ENCODE results near the gene DAPK1.

DNA sequence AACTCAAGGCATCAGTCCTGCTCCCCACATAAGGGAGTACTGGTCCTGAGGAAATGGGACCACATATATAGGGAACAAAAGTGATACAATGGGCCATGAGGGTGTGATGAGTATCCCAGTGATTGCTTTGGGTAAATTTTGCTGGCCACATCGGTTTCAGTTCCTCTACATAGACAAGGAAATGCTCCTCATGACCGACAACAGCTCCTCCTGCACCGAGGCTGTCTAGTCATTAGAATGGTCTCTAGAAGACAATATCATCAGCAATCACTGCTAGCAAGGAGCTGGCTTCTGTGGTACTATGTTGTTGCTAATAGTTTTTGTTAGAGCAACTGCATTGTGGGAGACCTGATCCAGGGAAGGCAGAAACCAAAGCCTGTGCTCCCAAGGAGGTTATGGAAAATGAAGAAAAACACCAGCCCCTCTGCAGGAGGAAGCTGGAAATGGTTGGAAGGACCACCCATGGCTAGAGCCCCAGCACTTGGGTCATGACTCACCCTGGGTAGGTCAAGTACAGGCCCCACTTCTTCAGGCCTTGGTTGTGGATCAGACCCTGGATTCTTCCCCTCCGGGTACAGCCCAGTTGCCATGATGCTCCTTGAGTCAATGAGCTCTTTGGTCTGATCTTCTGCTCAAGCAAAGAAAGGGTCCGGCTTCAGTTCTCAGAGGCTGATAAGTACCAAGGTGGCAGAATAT is 224.9 kb downstream of the DAPK1 start:
- TF ChIP-seq, protein P1, sequence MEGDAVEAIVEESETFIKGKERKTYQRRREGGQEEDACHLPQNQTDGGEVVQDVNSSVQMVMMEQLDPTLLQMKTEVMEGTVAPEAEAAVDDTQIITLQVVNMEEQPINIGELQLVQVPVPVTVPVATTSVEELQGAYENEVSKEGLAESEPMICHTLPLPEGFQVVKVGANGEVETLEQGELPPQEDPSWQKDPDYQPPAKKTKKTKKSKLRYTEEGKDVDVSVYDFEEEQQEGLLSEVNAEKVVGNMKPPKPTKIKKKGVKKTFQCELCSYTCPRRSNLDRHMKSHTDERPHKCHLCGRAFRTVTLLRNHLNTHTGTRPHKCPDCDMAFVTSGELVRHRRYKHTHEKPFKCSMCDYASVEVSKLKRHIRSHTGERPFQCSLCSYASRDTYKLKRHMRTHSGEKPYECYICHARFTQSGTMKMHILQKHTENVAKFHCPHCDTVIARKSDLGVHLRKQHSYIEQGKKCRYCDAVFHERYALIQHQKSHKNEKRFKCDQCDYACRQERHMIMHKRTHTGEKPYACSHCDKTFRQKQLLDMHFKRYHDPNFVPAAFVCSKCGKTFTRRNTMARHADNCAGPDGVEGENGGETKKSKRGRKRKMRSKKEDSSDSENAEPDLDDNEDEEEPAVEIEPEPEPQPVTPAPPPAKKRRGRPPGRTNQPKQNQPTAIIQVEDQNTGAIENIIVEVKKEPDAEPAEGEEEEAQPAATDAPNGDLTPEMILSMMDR (IDR thresholded peaks at IDR 0.05): no peak
- TF ChIP-seq, protein P2, sequence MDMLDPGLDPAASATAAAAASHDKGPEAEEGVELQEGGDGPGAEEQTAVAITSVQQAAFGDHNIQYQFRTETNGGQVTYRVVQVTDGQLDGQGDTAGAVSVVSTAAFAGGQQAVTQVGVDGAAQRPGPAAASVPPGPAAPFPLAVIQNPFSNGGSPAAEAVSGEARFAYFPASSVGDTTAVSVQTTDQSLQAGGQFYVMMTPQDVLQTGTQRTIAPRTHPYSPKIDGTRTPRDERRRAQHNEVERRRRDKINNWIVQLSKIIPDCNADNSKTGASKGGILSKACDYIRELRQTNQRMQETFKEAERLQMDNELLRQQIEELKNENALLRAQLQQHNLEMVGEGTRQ (IDR thresholded peaks at IDR 0.05; ENCODE audit: borderline replicate concordance, low read depth, low read length): no peak
- TF ChIP-seq, protein P3, sequence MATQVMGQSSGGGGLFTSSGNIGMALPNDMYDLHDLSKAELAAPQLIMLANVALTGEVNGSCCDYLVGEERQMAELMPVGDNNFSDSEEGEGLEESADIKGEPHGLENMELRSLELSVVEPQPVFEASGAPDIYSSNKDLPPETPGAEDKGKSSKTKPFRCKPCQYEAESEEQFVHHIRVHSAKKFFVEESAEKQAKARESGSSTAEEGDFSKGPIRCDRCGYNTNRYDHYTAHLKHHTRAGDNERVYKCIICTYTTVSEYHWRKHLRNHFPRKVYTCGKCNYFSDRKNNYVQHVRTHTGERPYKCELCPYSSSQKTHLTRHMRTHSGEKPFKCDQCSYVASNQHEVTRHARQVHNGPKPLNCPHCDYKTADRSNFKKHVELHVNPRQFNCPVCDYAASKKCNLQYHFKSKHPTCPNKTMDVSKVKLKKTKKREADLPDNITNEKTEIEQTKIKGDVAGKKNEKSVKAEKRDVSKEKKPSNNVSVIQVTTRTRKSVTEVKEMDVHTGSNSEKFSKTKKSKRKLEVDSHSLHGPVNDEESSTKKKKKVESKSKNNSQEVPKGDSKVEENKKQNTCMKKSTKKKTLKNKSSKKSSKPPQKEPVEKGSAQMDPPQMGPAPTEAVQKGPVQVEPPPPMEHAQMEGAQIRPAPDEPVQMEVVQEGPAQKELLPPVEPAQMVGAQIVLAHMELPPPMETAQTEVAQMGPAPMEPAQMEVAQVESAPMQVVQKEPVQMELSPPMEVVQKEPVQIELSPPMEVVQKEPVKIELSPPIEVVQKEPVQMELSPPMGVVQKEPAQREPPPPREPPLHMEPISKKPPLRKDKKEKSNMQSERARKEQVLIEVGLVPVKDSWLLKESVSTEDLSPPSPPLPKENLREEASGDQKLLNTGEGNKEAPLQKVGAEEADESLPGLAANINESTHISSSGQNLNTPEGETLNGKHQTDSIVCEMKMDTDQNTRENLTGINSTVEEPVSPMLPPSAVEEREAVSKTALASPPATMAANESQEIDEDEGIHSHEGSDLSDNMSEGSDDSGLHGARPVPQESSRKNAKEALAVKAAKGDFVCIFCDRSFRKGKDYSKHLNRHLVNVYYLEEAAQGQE (IDR thresholded peaks at IDR 0.05; ENCODE audit: low read depth, low read length): no peak
- TF ChIP-seq RCOR1 (IDR thresholded peaks at IDR 0.05; ENCODE audit: low read length): no peak
- no peak for TF ChIP-seq SMC3 (IDR thresholded peaks at IDR 0.05; ENCODE audit: low read depth, low read length)

All from SK-N-SH (cell line).